Measurements from ENCODE around the gene ELOVL3.

Gene ELOVL3

DNA sequence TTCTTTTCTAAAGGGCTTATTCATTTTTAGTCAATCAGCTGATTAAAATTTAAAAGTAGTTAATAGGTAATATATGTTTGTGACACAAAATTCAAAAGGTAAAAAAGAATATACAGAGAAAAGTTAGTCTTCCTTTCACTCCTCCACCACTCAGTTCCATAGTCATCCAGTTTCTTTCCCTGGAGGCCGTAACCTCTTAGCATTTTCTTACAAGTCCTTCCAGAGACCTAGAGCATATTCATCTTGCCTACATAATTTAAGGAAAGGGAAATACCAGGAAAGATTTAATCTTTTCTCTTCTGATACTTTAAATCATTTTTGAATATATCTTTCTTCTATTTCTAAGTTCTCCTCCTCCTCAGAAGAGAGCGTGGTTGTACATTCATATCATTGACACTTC, 29.3 kb downstream of the ELOVL3 start:
- DNase-seq, result no peak

DNA sequence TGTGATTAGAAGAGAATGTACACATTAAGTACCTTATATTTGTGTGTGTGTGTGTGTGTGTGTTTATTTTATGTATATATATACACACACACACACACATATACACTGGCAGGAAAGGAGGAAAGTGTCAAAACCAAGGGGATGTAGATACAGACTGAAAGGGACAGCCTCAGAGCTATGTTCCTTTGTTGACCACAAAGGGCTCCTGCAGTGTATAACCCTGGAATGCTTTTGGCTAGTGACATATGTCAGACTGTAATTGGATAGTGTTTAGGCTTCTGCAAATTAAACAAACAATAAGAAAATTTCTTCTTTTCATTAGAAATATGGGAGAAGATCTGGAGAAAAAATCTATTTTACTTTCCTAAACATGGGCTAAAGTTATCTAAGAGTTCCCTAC, 35.1 kb downstream of the ELOVL3 start:
- no peak for DNase-seq

DNA sequence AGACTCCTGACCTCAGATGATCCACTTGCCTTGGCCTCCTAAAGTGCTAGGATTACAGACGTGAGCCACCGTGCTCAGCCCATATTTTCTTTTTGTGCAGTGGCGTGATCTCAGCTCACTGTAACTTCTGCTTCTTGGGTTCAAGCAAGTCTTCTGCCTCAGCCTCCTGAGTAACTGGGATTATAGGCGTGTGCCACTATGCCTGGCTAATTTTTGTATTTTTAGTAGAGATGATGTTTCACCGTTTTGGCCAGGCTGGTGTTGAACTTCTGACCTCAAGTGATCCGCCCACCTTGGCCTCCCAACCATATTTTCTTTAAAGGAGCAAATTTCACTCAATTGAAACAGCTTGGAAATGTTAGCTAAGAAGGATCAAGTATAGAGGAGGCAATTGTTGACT, 35.7 kb downstream of the ELOVL3 start:
- no peak for DNase-seq

DNA sequence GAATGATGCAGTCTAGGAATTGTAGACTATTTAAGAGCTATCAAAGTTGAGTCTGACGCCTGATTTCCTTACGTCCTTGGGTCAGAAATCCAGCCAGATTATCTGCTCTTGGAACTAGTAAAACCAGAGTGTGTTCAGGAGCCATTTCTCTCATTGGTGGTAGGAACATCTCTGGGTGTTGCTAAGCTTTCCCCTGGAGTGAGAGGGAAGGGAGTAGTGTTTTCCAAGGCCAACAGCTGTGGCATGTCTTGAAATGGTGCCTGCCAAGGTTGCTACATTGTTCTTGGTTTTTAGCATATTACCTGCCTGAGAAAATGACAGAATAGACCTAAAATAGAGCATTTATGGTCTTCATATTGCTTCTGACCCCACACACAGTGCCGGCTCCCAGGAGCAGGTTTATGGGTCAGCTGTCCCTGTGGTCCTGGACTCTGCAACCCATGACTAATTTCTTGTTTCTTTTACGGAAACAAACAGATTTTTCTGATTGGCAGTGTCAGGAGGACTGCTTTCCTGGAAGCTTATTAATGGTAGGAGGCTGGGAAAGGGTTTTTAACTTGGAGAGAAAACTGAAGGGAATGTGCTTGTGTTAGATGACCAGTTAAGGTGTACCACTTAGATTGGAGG, 36.8 kb downstream of the ELOVL3 start:
- DNase-seq, result no peak

DNA sequence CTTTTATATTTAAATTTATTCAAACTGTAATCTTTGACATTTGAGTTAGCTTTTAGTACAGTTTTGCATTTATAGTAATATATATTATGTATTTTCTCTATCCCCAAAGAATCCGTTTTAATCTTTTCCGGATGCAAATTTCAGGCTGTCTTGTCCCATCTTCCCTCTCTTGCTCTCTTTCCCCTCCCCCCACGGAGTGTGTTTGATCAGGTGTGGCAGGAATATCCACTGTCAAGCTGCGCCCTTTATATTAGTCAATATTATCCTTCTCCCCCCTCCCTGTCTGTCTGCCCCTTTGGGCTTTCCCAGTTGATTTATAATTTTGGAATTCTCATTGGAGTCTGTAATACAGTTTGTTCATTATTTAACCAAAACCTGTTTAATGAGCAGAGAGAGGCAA, 38.3 kb downstream of the ELOVL3 start:
- no peak for DNase-seq

DNA sequence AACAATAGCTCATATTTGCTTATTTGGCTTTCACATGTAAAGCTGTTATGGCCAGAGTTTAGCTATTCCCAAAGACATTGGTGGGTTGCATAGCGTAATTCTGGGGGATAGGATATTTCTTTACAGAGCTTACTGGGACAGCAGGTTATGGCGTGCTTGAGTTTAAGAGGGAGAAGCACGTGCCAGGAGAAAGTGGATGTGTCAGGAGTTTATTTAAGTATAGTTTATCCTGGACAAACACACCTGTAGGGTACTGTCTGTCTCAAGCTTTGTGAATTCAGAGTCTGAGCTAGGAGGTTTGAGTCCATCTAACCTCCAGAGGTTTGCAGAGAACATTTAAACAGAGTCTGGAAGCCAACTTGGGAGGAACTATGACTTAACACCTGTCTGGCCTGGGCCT, 40.6 kb downstream of the ELOVL3 start:
- DNase-seq, result no peak

DNA sequence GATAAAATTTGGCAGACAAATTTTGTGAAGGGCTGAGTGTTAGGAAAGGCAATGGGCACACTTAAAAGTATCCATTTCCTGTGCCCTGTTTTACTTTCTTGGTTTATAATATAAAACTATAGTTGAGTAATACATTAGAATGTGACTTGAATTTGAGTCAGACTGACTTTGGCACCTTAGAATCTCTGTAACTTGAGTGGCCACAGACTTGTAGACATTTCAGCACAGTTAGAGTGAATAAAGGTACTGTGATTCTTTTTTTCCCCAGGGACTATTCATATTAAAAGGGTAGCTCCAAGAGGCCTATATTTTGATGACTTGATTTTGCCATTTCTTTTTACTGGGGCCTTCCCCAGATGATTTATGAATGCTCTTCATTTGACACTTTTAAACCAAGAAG, 41.6 kb downstream of the ELOVL3 start:
- DNase-seq, result no peak

DNA sequence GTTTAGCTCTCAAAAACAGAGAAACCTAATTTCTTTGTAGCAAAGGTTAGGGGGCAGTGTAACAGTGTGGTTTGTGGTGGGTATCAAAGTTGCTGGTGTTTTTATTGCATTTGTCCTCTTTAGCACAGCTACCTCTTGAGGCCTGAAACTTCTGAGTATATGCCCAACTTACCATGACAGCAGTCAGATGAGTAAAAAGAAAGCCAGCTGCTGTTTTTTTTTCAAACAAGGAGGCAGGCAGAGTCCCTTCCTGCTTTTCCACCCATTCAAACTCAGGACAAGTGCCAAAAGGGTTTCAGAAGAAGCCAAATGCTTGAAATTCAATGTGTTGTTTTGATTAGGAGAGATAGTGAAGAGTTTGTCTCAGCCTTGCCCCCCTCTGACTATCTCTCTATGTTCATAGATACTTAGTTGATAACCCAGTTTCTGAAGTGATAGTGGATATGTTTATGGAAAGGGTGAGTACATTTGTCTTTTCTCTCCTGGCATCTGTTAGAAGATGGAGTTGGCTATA, 42.3 kb downstream of the ELOVL3 start:
- no peak for DNase-seq

DNA sequence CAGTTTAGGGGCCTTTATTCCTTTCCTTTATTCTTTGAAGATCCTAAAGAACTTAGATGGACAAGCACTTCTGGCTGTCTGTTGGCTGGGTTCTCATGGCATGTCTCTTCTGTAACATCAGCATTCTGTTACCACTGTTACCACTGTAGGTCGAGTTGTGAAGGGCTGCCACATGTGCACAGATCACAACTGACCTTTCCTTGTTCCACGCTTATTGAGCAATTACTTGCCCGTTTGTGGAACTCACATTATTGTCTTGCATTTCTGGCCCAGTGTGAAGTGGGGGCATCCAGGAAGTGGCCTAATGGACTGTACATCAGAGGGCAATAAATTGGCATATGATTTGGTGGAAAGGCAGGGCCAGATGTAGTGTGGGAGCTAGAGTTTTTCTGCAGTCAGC, 42.9 kb downstream of the ELOVL3 start:
- no peak for DNase-seq

DNA sequence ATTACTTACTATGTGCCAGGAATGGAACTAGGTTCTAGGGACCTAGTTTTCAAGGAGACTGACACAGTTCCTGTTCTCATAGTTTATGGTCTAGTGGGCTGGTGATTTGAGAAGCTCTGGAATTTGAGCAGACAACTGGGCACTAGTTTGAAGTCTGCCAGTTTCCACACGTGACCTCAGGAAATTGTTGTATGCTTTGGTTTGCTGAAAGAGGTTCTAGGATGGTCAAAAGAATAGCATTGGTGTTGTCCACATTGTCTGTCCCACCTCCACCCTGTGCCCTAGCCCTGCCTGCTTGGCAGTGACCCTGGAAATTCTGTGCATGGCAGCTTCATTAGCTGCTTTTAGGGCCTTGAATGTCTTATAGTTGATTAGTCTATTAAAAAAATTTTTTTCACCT, 48.0 kb downstream of the ELOVL3 start:
- no peak for DNase-seq

DNA sequence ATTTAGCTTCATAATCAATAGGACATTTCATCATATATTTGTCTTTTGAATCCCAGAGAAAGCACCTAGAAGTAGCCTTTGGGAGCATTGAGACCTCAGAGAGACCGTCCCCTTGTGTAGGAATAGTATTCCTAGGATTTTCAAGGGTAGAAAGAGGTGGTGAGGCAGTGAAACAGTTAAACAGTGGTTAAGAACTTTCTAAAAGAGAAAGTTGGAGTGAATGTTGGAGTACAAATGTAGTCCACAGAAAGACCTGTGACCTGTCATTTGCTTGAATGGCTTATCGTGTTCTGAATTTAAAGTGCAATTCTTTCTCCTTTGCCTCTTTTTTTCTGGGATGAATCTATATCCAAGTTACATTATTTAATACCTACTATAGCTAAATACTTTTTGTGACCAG, 49.2 kb downstream of the ELOVL3 start:
- no peak for DNase-seq

DNA sequence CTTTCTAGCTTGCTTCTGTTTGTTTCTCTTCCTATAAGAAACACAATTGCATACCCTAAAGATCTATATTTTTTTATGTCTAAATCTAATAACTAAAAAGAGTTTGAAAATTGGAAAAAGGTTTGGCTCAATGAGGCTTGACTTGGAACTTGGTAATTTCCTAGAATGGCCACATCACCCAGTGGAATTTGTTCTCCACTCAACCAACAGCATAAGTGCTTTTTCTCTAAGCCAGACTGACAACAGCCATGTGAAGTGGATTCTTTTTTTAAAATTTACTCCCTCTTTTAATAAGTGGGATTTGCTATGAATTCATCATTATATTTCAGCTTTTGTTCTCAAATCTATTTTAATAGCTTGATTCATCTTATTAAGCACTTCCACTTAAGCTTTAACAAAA, 53.0 kb downstream of the ELOVL3 start:
- no peak for DNase-seq

Measured in NCI-H1436 treated with DMSO at 0.1 percent for 48 hours (cell line).